GM18858 (cell line): ENCODE measurements around the gene CD180.

Source experiments
- ATAC-seq: cut with Tn5 transposase; IDR thresholded peaks from one replicate; pipeline ENCODE4 v1.9.1; 2021; ENCODE audit not compliant: unreplicated experiment

CD180 gene

GRCh38 chr5:67196537-67197059, at the start of gene CD180:
CD180 (minus strand) TSS chr5:67196799; CDS start chr5:67196641, 158 bp downstream.
- no peak for ATAC-seq

- ATAC-seq: no peak
Observed at GRCh38 chr5:67246108-67246507, 49.5 kb upstream of the CD180 start.

GRCh38 chr5:67245259-67245846, 48.8 kb upstream of the CD180 start:
- ATAC-seq: no peak

DNA sequence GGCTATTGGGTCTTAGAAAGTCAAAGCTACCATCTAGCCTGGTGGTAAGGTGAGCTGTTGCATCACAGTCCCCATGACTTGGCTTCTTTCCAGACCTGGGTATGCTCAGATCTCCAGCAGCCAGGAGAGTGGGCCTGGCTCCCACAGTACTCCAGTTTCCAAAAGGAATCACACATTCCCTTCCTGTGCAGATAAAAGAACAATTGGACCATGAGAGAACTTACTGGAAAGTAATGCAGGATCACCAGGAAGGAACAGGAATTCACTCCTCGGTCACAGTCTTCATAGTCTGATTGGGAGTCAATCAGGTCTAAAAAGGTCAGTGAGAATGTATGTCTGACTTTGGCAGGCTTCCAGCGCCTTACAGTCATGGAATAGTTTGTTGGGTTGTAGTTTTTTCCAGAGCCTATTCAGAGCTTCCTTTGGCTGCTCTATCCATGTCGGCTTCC, 47.8 kb upstream of the CD180 start:
- ATAC-seq: no peak

GRCh38 chr5:67243944-67244343, 47.3 kb upstream of the CD180 start:
- no peak for ATAC-seq

- no peak for ATAC-seq
Observed at GRCh38 chr5:67243349-67243748, 46.8 kb upstream of the CD180 start.

DNA sequence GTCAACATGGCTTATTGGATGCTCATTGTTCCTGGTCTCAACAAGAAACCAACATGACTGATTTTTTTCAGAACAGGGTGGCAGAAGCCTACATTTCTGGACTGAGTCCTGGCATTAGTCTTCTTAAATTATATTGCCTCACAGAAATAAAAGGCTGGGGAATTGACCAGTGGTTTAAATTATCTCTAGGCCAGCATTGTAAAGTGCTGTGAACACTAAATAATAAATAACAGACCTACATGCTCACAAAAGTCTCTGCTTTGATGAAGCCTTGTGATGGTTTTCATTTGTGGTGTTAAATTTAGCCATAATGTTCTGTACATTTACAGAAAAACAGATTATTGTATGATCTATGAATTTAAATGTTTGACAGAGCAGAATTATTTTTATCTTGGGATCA, 44.7 kb upstream of the CD180 start:
- no peak for ATAC-seq

DNA sequence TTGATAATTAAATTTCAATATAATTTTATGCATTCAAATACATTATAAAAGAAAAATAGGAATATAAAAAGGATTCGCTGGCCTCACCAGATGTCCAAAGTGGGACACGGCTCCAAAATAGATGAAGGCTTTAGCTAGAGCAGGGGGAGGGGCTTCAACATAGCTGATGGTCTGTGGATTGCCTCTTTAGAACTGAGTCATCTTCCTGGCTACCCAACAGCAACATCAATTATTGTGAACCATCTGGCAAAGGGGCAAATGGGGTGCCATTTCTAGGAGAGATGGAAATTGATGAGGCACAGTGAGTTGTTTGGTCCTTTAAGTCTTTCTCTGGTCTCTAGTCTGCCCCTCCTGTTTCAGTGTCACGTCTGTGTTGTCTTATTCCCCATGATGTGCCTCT, 44.2 kb upstream of the CD180 start:
- ATAC-seq: no peak

DNA sequence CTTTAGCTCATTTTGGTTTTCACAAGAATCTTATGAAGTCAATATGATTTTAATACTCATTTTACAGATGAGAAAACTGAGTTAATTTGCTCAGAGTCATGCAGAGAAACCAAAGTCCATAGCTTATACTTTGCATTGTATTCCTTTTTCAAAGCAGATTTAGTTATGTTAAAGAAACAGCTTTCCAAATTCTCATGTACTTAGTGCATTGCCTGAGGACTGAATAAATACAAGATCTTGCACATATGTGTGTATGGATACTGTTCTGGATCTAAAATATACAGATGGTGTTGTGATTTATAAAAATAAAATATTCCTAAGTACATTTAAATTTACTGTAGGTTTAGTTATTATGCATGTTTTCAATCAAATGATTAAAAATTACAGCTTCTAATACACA, 43.5 kb upstream of the CD180 start:
- no peak for ATAC-seq

GRCh38 chr5:67238191-67238590, 41.6 kb upstream of the CD180 start:
- no peak for ATAC-seq

DNA sequence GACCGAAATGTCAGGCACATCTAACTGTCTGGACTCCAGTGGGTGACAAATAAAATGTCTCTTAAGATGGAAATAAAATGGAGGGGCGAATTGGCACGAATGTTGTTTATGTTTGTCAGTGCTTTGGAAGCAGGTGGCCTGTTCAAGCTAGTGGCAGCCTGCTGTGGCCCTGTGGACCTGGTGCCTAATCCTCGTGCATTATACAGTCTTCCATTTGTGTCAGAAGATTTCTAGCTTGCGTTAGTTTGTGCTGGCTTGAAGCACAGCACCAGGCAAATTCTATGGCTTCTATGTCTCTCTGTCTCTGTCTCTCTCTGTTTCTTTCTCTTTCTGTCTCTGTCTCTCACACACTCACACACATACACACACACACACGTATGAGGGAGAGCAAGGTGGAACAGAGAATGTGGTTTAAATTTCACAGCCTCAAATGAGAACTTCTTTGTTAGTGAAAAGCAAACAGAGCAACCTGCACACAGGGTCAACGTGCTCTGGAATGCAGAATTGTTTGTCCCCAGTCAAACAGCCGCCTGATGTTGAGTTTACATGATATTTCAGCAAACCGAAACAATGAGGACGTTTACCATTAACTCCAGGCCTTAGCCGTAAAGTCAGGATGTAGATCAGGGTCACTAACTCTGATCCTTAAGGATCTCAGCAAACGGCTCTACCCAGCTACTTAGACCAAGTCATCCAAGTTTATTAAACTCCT, 39.0 kb upstream of the CD180 start:
- ATAC-seq: no peak

- ATAC-seq: no peak
Observed at GRCh38 chr5:67234671-67235176, 38.1 kb upstream of the CD180 start.

DNA sequence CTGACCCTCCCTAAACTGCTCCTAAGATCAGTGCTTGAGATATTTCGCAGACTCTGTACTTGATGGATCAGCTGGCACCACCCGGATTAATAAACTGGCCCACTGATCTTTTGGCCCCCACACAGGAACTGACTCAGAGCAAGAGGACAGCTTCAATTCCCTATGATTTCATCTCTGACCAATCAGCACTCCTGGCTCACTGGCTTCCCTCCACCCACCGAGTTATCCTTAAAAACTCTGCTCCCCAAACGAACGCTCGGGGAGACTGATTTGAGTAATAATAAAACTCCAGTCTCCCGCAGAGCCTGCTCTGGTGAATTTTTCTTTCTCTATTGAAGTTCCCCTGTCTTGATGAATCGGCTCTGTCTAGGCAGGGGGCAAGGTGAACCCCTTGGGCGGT, 36.5 kb upstream of the CD180 start:
- no peak for ATAC-seq

DNA sequence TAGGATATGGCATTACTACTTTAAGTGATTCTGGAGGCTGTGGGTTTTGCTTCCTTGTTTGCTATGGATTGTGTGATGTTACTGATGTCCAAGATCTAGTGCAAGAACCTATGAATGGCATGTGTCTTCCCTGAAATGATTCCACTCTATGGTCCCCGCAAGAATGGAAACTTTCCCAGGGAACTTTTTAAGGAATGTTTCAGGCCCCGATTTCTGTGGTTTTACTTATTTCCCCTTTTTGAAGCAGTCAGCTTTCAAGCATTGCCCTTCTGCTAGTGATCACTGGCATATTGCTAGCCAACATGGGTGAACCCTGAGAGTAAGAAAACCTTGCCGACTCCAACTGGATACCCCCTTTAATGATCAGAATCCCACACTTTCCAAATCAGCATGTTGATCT, 26.6 kb upstream of the CD180 start:
- no peak for ATAC-seq

DNA sequence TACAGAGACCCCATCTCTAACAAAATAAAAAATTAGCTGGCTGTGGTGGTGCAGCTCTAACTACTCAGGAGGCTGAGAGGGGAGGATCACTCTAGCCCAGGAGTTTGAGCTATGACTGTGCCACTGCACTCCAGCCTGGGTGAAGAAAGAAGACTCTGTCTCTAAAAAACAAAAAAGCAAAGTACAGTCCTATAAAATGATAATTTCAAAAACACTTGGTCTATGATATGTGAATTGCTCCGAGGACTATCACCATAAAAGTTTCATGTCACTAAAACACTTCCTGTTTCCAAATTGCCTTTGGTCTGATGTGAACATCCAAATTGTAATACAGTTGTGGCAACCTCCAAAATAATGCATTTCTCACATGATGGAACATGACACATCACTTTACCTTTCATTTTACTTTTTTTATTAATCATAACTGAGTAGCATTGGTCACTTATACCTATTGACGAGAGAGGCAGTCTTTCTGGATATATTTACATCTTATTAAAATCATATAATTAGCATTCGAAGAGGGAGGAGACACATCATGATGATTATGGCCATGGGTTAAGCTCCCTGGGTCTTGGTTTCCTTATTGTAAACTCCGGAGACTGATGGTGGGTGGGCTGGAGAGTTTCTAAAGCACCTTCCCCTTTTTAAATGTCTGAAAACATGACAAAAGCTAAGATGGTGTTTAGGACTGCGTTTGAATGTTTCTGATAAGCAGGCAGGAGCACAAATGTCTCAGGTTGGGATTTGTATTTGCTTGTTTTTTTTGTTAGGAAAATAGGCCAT, 25.8 kb upstream of the CD180 start:
- ATAC-seq: peak; percentile 16

DNA sequence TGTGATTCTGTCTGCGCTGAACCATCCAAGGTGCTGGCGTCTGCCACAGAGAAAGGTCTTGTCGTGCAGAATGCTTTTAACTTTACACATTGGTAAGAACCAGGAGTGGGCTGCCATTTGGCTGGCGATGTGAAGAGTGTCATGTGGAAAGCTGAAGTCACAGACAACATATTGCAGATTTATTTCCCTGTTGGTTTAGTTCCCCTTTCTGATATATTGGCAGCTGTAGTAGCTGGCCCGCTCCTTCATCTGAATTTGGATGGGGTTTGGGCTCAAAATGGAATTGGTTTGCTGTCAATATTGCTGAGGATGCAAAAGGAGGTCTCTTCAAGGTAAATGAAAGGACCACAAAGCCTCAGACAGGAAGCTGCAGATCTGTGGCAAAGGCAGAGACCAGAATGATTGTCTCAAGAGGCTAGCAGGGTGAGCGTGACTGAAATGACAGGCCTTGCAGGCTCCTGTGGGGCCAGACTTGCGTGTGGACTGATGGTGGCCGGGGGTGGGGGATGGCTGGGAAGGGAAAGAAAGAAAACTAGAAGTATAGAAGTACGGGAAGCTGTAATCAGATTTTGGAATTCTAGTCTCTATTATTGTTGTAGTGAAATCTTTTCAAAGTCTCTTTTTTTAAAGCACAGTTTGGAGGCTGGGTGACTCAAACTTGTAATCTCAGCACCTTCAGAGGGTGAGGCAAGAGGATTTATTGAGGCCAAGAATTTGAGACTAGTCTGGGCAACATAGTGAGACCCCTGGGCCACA, 25.1 kb upstream of the CD180 start:
- ATAC-seq: peak; percentile 91

DNA sequence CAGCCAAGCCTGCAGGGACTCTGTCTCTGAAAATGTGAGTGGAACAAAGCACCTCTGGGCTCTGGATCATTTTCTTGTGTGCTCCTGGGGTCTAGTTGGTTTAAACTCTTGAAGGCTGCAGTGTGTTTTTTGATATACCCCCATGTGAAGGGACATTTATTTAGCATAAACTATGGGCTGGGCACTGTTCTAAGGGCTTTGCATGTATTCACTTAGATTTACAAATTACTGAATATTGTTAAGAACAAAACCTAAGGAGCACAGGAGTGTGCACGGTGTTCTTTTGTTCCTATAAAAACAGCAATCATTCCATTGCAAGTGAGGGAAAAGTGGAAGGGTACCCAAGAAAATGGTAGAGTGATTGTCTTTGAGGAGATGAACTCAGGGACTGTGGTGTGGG, 20.0 kb upstream of the CD180 start:
- no peak for ATAC-seq

DNA sequence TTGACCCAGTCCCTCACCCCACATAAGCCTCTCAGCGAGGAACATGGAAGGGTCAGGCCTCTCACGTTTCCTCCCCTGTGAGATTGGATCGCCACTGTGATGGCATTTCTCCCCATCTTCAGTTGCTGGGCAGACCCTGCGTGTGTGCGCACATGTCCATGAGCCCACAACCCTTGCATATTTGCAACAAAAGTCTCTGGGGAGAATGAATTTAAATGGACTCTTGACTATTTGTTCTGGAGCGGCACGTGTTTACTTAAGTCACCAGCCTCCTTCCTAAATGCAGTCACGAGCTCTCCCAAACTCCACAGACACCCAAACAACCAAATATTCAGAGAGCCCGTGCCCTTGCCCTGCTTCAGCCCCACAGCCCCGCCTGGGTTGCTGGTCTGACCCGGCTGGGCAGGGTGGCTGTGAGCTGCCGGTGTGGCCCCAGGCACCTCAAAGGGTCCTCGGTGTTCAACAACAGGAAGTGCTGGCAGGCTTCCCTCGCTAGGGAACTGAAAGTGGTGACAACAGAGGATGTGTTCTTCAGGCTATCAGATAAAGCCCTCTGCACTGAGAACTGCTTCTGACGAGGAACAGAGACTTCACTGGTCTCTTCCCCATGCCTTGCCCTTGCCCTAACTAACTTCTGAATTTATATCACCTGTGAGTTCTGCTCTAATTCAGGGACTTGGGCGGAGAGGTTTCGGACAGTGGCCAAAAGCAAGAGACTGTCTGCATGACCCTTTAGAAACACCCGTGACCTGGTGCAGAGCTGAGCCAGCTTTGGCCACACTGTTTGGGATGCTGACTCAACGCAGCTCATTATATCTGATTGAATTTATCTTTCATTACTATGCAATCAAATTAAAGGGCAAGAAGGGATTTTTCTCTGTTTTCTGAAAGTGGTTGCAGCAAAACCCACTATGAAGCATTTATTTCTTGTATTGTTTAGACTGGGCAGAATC, 19.2 kb upstream of the CD180 start:
- ATAC-seq: peak; percentile 99

DNA sequence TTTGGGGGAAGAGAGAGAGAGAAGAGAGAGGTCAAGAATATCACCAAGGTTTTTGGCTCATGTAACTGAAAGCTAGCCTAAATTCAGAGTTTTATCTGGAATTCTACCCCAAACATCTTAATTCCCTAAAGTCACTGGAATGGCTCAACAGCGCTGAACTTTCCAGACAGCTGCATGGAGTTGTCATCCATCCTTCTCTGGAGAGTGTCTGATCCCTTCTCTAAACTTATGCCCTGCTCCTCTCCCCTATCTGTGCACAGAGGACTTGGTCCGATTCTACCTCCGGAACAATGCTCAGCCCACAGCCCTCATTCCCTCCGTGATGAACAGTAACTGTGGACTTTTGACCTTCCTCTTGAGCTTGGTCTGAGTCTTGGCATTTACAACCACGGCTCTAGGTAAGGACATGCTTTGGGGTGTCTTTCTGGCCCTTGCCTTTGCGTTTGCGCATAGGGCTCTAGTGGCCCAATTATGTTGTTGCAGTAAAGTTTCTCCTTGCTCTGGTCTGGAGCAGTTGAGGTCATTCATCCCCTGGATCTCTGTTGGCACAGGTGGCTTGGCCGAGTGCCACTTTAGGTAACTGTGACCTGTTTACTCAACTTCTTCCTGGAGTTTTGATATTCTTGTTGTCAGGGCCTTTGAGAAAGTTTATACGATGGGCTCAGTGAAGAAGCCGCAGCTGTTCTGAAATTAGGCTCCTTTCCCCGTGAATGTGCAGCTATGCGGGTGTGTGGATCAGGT, 18.3 kb upstream of the CD180 start:
- ATAC-seq: no peak
